ENCODE measurements around the gene PSMB9. TPM values are rescaled to one million over a fixed set of nuclear protein-coding genes. Genes with fewer than 3 reads are reported as not detected.

The PSMB9 gene
- total and polyA plus RNA-seq, 4 donors: 14.4 to 183 (median 61.9) TPM

- H3K9me3 ChIP-seq (ENCODE audit: control insufficient read depth in 4 of 4, insufficient read depth in 3 of 4, low read length in 3 of 4): no peaks in the 10 kb centered on the region
- no peak for DNase-seq
- no peaks in the 10 kb centered on the region for H3K27me3 ChIP-seq (ENCODE audit: control insufficient read depth in 3 of 3, insufficient read depth in 3 of 3, low read length in 2 of 3)
- H3K27ac ChIP-seq (ENCODE audit: low read depth in 1 of 2, low read length in 1 of 2): no peak overlapping the region
- no peak for TF ChIP-seq CTCF (IDR thresholded peaks at IDR 0.05; ENCODE audit: control extremely low read depth, extremely low read depth)
- peaks cover 0 to 3% (median 0%) of the 10 kb centered on the region in 5 donors for H3K4me1 ChIP-seq (ENCODE audit: control insufficient read depth in 5 of 5, insufficient read depth in 5 of 5, low read length in 5 of 5)
- H3K4me3 ChIP-seq: no peak overlapping the region
- H3K9ac ChIP-seq (ENCODE audit: insufficient read depth in 1 of 2, low read length in 2 of 2): no peak overlapping the region
- peaks cover 7 to 35% (median 10%) of the 10 kb centered on the region in 4 donors for H3K36me3 ChIP-seq (ENCODE audit: control insufficient read depth in 4 of 4, insufficient read depth in 4 of 4, low read length in 4 of 4)
- no peak for ATAC-seq (ENCODE audit: insufficient read depth, low FRiP score)
- WGBS, 2 donors: 74 to 85% methylated on average over 13 of the region's 13 CpGs
Measured at GRCh38 chr6:32832535-32832934, 21.5 kb upstream of the PSMB9 start.

- Histone ChIP-seq H3K9ac (ENCODE audit: insufficient read depth in 1 of 2, low read length in 2 of 2) (no peak overlapping the region), H3K9me3 (ENCODE audit: control insufficient read depth in 4 of 4, insufficient read depth in 3 of 4, low read length in 3 of 4) (no peaks in the 10 kb centered on the region), H3K27ac (ENCODE audit: low read depth in 1 of 2, low read length in 1 of 2) (no peak overlapping the region), H3K36me3 (ENCODE audit: control insufficient read depth in 4 of 4, insufficient read depth in 4 of 4, low read length in 4 of 4) (peaks cover 7 to 32% (median 7%) of the 10 kb centered on the region in 4 donors), H3K4me1 (ENCODE audit: control insufficient read depth in 5 of 5, insufficient read depth in 5 of 5, low read length in 5 of 5) (peaks cover 0 to 8% (median 2%) of the 10 kb centered on the region in 5 donors), H3K4me3 (no peak overlapping the region), H3K27me3 (ENCODE audit: control insufficient read depth in 3 of 3, insufficient read depth in 3 of 3, low read length in 2 of 3) (no peaks in the 10 kb centered on the region)
- DNase-seq (no peak), ATAC-seq (ENCODE audit: insufficient read depth, low FRiP score) (no peak)
- no peak for TF ChIP-seq CTCF (IDR thresholded peaks at IDR 0.05; ENCODE audit: control extremely low read depth, extremely low read depth)
- WGBS, 2 donors: 85 to 86% methylated on average over 5 of the region's 5 CpGs
Measured at GRCh38 chr6:32833664-32834063, 20.3 kb upstream of the PSMB9 start.

- no peak overlapping the region for H3K9ac ChIP-seq (ENCODE audit: insufficient read depth in 1 of 2, low read length in 2 of 2)
- H3K36me3 ChIP-seq (ENCODE audit: control insufficient read depth in 4 of 4, insufficient read depth in 4 of 4, low read length in 4 of 4): peaks cover 3 to 19% (median 7%) of the 10 kb centered on the region in 4 donors
- peaks cover 0 to 8% (median 2%) of the 10 kb centered on the region in 5 donors for H3K4me1 ChIP-seq (ENCODE audit: control insufficient read depth in 5 of 5, insufficient read depth in 5 of 5, low read length in 5 of 5)
- H3K27ac ChIP-seq (ENCODE audit: low read depth in 1 of 2, low read length in 1 of 2): no peak overlapping the region
- no peak overlapping the region for H3K4me3 ChIP-seq
- 96% methylated on average over 16 of the region's 16 CpGs for WGBS, 2 donors
- DNase-seq (no peak), ATAC-seq (ENCODE audit: insufficient read depth, low FRiP score) (no peak)
- H3K27me3 ChIP-seq (ENCODE audit: control insufficient read depth in 3 of 3, insufficient read depth in 3 of 3, low read length in 2 of 3): no peaks in the 10 kb centered on the region
- TF ChIP-seq CTCF (IDR thresholded peaks at IDR 0.05; ENCODE audit: control extremely low read depth, extremely low read depth): no peak
- H3K9me3 ChIP-seq (ENCODE audit: control insufficient read depth in 4 of 4, insufficient read depth in 3 of 4, low read length in 3 of 4): no peaks in the 10 kb centered on the region
Measured at GRCh38 chr6:32835167-32835893, 18.7 kb upstream of the PSMB9 start.

Measured in lung (tissue), 12 donors.